Nephron progenitor cell (in vitro differentiated cells): ENCODE data around the gene PIGC.

ENCODE experiments used
- DNase-seq: peaks from one replicate; pipeline ENCODE4 v3.0.0; 2021
- H3K27ac Mint-ChIP-seq: 2 replicates; pipeline ENCODE4 v1.8.0; 2021; ENCODE audit warnings: mild to moderate bottlenecking, moderate library complexity, mixed read lengths
- H3K27me3 Mint-ChIP-seq: 2 replicates; pipeline ENCODE4 v1.8.0; 2021; ENCODE audit warnings: mild to moderate bottlenecking, low read depth, mixed read lengths; ENCODE audit not compliant: poor library complexity
- H3K36me3 Mint-ChIP-seq: 2 replicates; pipeline ENCODE4 v1.8.0; 2021; ENCODE audit warnings: low read depth, mixed read lengths
- H3K4me1 Mint-ChIP-seq: 2 replicates; pipeline ENCODE4 v1.8.0; 2021; ENCODE audit warnings: mixed read lengths
- H3K4me3 Mint-ChIP-seq: 2 replicates; pipeline ENCODE4 v1.8.0; 2021; ENCODE audit warnings: mild to moderate bottlenecking, moderate library complexity, mixed read lengths
- H3K9me3 Mint-ChIP-seq: 2 replicates; pipeline ENCODE4 v1.8.0; 2021; ENCODE audit warnings: mild to moderate bottlenecking, moderate library complexity, mixed read lengths
- TF ChIP-seq, protein P1 (sequence below): fragments of 200-600 bp; sonication (generic); IDR thresholded peaks from 2 replicates; pipeline ENCODE4 v1.5.0; 2021; ENCODE audit warnings: antibody characterized with exemption

PIGC gene

DNA sequence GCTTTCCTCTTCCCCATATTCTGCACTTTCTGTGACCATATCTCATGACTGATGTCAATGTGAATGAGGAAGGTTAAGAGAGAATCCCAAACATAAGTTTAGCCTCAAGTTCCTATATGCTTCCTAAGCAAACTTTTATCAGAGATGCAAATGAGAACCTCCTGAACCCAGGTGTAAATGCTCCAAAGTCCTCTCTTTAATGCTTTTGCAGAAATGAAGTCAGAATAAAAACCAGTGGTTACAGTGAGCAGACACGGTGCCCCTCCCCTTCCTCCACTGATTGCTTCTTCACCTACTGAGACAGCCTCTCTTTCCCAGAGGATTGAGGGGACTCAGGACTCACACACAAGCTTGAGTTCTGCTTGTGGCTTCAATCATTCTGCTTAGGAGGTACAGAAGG lies 11.6 kb upstream of the PIGC start:
- peaks cover 25% of the 10 kb centered on the region for H3K4me1 Mint-ChIP-seq
- H3K27me3 Mint-ChIP-seq = no peaks in the 10 kb centered on the region
- TF ChIP-seq, protein P1, sequence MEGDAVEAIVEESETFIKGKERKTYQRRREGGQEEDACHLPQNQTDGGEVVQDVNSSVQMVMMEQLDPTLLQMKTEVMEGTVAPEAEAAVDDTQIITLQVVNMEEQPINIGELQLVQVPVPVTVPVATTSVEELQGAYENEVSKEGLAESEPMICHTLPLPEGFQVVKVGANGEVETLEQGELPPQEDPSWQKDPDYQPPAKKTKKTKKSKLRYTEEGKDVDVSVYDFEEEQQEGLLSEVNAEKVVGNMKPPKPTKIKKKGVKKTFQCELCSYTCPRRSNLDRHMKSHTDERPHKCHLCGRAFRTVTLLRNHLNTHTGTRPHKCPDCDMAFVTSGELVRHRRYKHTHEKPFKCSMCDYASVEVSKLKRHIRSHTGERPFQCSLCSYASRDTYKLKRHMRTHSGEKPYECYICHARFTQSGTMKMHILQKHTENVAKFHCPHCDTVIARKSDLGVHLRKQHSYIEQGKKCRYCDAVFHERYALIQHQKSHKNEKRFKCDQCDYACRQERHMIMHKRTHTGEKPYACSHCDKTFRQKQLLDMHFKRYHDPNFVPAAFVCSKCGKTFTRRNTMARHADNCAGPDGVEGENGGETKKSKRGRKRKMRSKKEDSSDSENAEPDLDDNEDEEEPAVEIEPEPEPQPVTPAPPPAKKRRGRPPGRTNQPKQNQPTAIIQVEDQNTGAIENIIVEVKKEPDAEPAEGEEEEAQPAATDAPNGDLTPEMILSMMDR = no peak
- DNase-seq = no peak
- no peak overlapping the region for H3K27ac Mint-ChIP-seq
- no peaks in the 10 kb centered on the region for H3K9me3 Mint-ChIP-seq
- H3K4me3 Mint-ChIP-seq = no peak overlapping the region
- no peaks in the 10 kb centered on the region for H3K36me3 Mint-ChIP-seq

DNA sequence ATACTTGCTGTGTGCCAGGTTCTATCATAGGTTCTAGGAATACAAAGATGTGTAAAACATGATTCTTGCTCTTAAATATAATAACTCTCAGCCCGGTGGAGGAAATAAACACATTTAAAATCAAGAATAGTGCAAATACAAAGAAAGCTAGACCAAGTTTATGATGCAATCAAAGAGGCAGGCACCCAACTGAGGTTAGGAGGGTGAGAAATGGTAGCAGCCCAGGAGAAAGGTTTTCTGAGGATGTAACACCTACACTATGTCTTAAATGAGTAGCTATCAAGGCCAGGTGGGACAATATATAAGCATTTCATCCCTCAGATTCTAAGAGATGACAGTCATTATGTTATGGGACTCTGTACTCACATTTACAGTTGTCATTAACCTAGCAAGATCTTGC lies 9.7 kb upstream of the PIGC start:
- Mint-ChIP-seq H3K9me3 (no peaks in the 10 kb centered on the region), H3K27me3 (peaks cover 3% of the 10 kb centered on the region), H3K4me1 (peaks cover 38% of the 10 kb centered on the region), H3K36me3 (no peaks in the 10 kb centered on the region), H3K4me3 (no peak overlapping the region), H3K27ac (no peak overlapping the region)
- DNase-seq = no peak
- TF ChIP-seq, protein P1 = no peak

DNA sequence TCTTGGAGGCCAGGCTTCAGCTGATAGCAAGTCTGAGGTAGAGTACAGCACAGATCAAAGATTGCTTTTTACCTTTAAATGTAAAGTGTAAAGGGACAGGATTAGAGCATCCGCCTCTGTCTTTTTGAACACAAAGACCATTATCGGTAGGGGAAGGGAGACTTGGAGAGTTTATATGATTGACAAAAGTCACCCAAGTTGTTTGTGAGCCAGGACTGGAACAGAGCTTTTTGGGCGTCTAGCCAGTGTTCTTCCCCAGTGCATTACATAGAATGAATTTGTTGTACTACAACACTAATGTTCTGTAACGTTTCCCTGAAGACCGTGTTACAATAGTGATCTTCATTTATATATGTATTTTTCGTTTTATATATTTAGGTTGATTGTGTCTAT lies 9.3 kb upstream of the PIGC start:
- peaks cover 38% of the 10 kb centered on the region for H3K4me1 Mint-ChIP-seq
- TF ChIP-seq, protein P1 = no peak
- no peak overlapping the region for H3K4me3 Mint-ChIP-seq
- no peaks in the 10 kb centered on the region for H3K36me3 Mint-ChIP-seq
- H3K27me3 Mint-ChIP-seq = peaks cover 4% of the 10 kb centered on the region
- H3K27ac Mint-ChIP-seq = no peak overlapping the region
- H3K9me3 Mint-ChIP-seq = no peaks in the 10 kb centered on the region
- DNase-seq = no peak

DNA sequence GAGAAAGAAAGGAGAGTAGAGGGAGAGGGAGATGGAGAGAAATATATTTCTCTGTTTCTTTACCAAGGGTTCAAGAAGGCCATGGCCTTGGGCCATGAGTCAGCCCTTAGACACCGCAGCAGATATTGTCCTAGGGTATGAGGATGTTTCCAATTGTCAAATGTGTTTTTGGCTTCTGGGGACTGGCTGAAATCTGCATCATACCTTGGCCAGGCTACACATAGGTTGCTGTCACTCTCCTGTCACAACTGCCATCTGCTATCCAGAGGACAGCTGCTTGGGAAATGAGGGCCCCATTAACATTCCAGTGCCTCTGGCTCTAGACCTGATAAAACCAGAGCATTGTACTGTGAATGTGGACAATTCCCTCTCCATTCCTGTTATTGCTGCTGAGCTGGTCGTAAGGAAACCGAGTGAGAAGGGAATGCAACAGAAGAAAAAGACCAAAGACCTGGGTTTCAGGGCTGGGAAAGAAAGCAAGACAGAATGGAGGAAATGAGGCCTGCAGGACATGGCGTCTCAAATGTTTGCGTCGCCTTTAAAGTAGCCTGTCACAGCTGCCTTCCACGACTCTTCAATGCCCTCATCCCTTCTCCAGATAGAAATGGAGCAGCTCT lies 8.8 kb upstream of the PIGC start:
- TF ChIP-seq, protein P1 = no peak
- Mint-ChIP-seq H3K9me3 (no peaks in the 10 kb centered on the region), H3K27me3 (peaks cover 4% of the 10 kb centered on the region), H3K27ac (no peak overlapping the region), H3K36me3 (no peaks in the 10 kb centered on the region), H3K4me3 (no peak overlapping the region), H3K4me1 (peaks cover 38% of the 10 kb centered on the region)
- no peak for DNase-seq

GRCh38 chr1:172451002-172451443 lies 7.2 kb upstream of the PIGC start:
- Mint-ChIP-seq H3K9me3 (no peaks in the 10 kb centered on the region), H3K27me3 (peaks cover 4% of the 10 kb centered on the region), H3K36me3 (no peaks in the 10 kb centered on the region), H3K27ac (no peak overlapping the region), H3K4me1 (peaks cover 38% of the 10 kb centered on the region), H3K4me3 (no peak overlapping the region)
- DNase-seq = no peak
- TF ChIP-seq, protein P1 = no peak

GRCh38 chr1:172450524-172450885 lies 6.6 kb upstream of the PIGC start:
- Mint-ChIP-seq H3K36me3 (no peaks in the 10 kb centered on the region), H3K4me3 (peak overlapping the region; percentile 9), H3K27ac (peak overlapping the region; percentile 27), H3K9me3 (no peaks in the 10 kb centered on the region), H3K27me3 (peaks cover 5% of the 10 kb centered on the region), H3K4me1 (peaks cover 38% of the 10 kb centered on the region)
- TF ChIP-seq, protein P1 = no peak
- peak; percentile 18 for DNase-seq
